ENCODE results near the gene HID1.

DNA sequence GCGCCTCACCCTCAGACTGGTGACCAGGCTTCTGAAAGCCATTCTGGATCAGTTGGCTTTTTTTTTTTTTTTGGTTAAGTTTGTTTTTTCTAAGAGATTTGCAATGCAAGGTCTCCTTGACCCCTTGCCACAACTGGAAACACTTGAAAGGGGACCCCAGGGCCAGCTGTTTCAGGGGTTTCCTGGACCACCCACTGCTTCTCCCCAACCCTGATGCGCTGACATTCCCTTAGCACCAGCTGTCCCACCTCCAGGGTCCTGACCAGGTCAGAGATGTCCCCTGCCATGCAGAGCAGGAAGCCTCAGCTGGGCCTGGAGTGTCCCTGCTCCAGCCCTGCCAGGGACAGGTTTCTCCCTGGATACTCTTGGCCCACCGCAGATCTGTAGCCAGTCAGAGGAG lies 31.8 kb upstream of the HID1 start:
- TF ChIP-seq CTCF (IDR thresholded peaks at IDR 0.05) (no peak), EZH2 (IDR thresholded peaks at IDR 0.05; ENCODE audit: borderline replicate concordance, insufficient read depth, low read depth, low read length, poor library complexity, severe bottlenecking) (no peak)

Data from B cell (primary cell).